Muscle layer of duodenum (tissue), 2 donors: Measurements from ENCODE around the gene GVQW3.

Source experiments
- H3K27ac ChIP-seq: one replicate; pipeline ENCODE4 v1.7.0; 2013; ENCODE audit warnings: mild to moderate bottlenecking, low read length
- H3K27me3 ChIP-seq: one replicate; pipeline ENCODE4 v1.7.0; 2013; ENCODE audit warnings: low read depth, mild to moderate bottlenecking, control low read depth, low read length
- H3K36me3 ChIP-seq, 2 donors: one replicate each; pipeline ENCODE4 v1.7.0; 2013; ENCODE audit warnings: low read length in 2 of 2, control low read depth in 1 of 2, mild to moderate bottlenecking in 1 of 2; ENCODE audit not compliant: insufficient read depth in 2 of 2, control insufficient read depth in 1 of 2
- H3K4me1 ChIP-seq, 2 donors: one replicate each; pipeline ENCODE4 v1.7.0; 2013; ENCODE audit warnings: low read length in 2 of 2, mild to moderate bottlenecking in 2 of 2, control low read depth in 1 of 2, moderate library complexity in 1 of 2; ENCODE audit not compliant: insufficient read depth in 2 of 2, control insufficient read depth in 1 of 2
- H3K4me3 ChIP-seq, 2 donors: one replicate each; pipeline ENCODE4 v1.7.0; 2013; ENCODE audit warnings: low read length in 2 of 2, low read depth in 1 of 2, mild to moderate bottlenecking in 1 of 2
- H3K9me3 ChIP-seq, 2 donors: one replicate each; pipeline ENCODE4 v1.7.0; 2013; ENCODE audit warnings: low read length in 2 of 2, control low read depth in 1 of 2, mild to moderate bottlenecking in 1 of 2; ENCODE audit not compliant: control insufficient read depth in 1 of 2
- donor health status: healthy.

Gene GVQW3

DNA sequence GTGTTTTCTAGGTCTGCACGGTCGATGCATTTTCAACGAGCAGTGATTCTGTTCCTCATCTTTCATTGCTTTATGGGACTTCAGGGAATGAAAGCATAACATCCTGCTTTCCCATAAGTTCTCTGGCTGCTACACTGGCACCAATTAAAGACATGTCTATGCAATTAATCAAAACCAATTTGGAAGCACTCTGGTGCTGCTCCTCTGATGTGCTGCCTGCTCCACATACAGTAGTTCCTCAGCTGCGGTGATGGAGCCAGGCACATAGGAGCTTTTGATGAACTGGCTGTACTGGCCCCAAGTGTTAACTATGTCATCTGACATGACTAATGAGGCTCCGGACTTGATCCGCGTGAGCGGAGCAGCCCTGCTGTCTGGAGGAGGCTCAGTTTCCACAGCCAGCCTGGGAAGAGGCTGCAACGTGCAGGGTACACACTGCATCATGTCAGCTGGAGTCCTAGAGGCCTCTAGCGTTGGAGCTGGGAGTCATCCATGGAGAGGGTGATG, 29.8 kb downstream of the GVQW3 start:
- no peaks in the 10 kb centered on the region for H3K36me3 ChIP-seq
- no peak overlapping the region for H3K27ac ChIP-seq
- no peaks in the 10 kb centered on the region for H3K9me3 ChIP-seq
- H3K4me3 ChIP-seq: no peak overlapping the region
- H3K27me3 ChIP-seq: no peaks in the 10 kb centered on the region
- no peaks in the 10 kb centered on the region for H3K4me1 ChIP-seq

DNA sequence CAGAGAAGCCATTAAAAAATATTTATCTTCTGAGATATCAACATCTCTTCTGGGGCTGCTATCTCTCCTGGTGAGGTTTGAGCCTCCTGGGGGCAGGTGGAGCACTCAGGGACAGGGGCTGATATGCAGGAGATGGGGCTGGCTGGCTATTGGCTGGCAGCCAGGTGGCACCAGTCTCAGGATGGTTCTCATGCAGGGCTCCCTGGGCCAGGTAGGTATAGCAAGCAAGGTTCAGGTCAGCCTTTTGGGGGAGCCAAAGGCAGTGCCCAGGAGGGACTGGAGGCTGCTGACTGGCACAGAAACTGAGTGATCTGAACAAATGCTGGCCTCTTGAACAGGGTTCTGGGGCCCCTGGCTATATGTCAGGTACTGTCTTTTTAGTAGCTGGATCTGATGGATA, 34.0 kb downstream of the GVQW3 start:
- Histone ChIP-seq H3K9me3 (no peaks in the 10 kb centered on the region), H3K36me3 (no peaks in the 10 kb centered on the region), H3K27me3 (no peaks in the 10 kb centered on the region), H3K4me1 (no peaks in the 10 kb centered on the region), H3K4me3 (no peak overlapping the region), H3K27ac (no peak overlapping the region)

DNA sequence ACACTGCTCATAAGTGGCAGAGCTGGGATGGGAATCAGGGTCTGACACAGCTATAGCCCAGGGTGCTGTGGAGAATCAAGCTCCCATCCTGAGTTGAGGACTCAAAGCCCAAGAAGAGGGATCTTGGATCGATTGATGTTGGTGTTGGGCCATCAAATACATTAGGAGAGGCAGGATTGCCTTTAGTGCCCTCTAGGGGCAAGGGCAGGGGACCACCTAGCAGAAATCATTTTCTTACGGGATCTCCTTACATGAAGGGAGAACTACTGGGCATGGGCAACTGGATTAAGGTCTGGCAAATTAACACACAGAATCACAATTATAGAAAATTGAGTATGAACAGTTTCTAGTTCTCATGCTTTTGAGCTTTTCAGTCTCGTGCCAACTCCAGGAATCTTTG, 38.8 kb downstream of the GVQW3 start:
- Histone ChIP-seq H3K27me3 (no peaks in the 10 kb centered on the region), H3K36me3 (no peaks in the 10 kb centered on the region), H3K4me3 (no peak overlapping the region), H3K9me3 (no peaks in the 10 kb centered on the region), H3K4me1 (no peaks in the 10 kb centered on the region), H3K27ac (no peak overlapping the region)

DNA sequence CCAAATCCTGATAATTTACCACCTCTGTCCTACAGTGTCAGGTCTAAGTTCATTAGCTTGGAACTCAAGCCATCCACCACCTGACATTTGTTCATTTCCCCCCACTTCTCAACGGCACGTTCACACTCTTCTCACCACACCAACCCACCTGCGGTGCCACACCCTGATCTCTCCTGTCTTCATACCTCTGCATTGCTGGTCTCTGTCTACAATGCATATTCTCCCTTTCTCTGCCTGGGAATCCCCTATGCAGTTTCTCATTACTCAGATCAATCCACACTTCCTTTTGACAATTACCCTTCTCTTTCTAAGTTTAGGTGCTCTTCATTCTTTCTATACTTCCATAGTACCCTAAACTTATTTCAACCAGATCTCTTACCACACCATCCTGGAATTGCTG, 43.3 kb downstream of the GVQW3 start:
- H3K36me3 ChIP-seq: no peaks in the 10 kb centered on the region
- H3K4me3 ChIP-seq: no peak overlapping the region
- no peaks in the 10 kb centered on the region for H3K27me3 ChIP-seq
- no peaks in the 10 kb centered on the region for H3K9me3 ChIP-seq
- no peak overlapping the region for H3K27ac ChIP-seq
- H3K4me1 ChIP-seq: no peaks in the 10 kb centered on the region

DNA sequence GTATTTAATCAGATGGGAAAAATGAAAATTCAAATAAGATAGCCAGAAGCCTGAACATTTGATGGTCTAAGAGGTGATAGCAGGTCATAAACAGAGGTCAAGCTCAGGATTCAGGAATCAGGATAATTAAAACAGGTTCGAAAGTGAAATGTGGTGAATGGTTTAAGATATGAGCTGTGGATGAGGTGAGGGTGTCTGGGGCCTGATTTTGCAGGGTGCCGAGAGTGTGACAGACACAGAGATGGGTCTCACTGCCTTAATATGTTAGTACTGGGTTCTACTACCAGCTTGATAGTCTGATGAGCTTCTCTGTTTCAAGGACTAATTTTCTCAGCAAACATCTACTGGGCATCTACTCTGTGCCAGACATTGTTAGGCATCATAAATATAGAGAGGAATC, 43.8 kb downstream of the GVQW3 start:
- no peak overlapping the region for H3K4me3 ChIP-seq
- H3K27me3 ChIP-seq: no peaks in the 10 kb centered on the region
- H3K36me3 ChIP-seq: no peaks in the 10 kb centered on the region
- H3K9me3 ChIP-seq: no peaks in the 10 kb centered on the region
- no peaks in the 10 kb centered on the region for H3K4me1 ChIP-seq
- H3K27ac ChIP-seq: no peak overlapping the region

DNA sequence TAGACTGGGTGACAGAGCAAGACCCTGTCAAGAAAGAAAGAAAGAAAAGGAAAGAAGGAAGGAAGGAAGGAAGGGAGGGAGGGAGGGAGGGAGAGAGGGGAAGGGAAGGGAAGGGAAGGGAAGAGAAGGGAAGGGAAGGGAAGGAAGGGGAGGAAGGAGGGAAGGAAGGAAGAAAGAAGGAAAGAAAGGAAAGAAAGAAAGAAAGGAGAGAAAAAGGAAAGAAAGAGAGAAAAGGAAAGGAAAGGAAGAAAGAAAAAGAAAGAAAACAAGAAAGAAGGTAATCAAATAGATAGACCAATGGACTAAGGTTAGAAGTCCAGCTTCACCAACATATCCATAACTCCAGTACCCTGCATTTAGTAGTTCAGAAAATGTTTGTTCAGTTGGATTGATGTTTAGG, 45.5 kb downstream of the GVQW3 start:
- H3K4me1 ChIP-seq: no peaks in the 10 kb centered on the region
- H3K27ac ChIP-seq: no peak overlapping the region
- H3K27me3 ChIP-seq: no peaks in the 10 kb centered on the region
- H3K9me3 ChIP-seq: no peaks in the 10 kb centered on the region
- H3K4me3 ChIP-seq: no peak overlapping the region
- no peaks in the 10 kb centered on the region for H3K36me3 ChIP-seq

DNA sequence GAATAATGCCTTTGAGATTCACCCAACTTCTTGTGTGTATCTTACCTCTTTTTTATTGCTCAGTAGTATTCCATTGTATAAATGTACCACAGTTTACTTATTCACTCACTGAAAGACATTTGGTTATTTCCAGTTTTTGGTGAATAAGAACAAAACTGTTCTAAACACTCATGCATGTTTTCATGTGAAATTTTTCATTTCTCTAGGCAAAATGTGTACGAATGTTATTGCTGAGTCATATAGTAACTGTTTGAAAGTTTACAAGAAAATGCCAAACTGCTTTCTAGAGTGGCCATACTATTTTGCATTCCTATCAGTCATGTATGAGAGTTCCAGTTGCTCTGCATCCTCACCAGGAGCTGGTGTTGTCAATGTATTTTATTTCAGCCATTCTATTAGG, 54.9 kb downstream of the GVQW3 start:
- H3K27ac ChIP-seq: no peak overlapping the region
- H3K4me1 ChIP-seq: no peaks in the 10 kb centered on the region
- no peaks in the 10 kb centered on the region for H3K27me3 ChIP-seq
- H3K4me3 ChIP-seq: no peak overlapping the region
- H3K36me3 ChIP-seq: no peaks in the 10 kb centered on the region
- H3K9me3 ChIP-seq: no peaks in the 10 kb centered on the region

DNA sequence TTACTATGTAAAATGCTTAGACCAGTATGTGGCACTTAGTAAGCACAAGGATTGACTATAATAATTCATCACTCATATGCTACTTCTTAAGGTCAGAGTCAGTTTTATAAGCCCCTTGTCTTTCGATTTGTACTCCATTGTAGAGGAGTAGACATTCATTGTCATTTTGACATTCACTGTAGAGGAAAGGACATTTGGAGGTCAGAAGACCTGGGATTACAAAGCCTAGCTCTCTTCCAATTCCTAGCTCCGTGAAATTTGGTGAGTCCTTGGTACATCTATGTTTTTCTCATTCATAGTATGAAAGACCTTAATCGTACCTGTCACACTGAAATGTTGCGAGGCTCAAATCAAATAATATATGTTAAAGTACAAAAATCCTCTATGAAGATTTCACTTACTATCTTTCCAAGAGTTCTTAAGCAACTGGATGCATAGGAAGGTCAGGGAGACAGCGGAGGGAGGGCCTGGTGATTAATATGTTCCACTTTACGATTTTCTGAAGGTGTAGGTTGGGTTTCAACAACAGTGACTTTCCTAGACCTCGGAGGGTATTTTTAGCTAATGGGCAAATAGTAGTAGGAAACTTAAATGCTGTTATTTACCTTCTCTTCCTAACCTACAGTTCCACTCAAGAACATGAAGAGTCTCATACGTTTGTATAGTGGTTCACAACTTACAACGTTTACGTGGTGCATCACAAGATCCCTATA, 62.3 kb downstream of the GVQW3 start:
- Histone ChIP-seq H3K27ac (peak overlapping the region; percentile 97), H3K27me3 (no peaks in the 10 kb centered on the region), H3K4me3 (peak overlapping the region; percentile 95 to 99), H3K36me3 (peaks cover 0 to 5% of the 10 kb centered on the region in 2 donors), H3K4me1 (peaks cover 7 to 11% of the 10 kb centered on the region in 2 donors), H3K9me3 (no peaks in the 10 kb centered on the region)

DNA sequence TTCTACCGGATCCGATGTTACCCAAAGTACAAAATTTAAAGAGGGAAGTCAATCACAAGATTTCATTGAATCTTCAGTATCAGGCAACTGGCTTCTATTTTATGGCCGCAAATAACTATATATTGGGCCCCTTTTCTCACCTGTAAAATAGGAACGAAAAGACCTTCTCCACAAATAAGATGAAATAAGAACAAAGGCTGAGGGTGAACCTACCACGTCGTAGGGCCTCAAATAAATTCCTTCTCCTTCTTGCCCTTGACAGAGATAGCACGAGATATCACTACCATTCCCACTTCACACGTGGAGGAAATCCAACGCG, 62.9 kb downstream of the GVQW3 start:
- Histone ChIP-seq H3K36me3 (peaks cover 1 to 5% of the 10 kb centered on the region in 2 donors), H3K9me3 (no peaks in the 10 kb centered on the region), H3K4me3 (peak overlapping the region; percentile 95 to 99), H3K27me3 (no peaks in the 10 kb centered on the region), H3K4me1 (peaks cover 7 to 11% of the 10 kb centered on the region in 2 donors), H3K27ac (peak overlapping the region; percentile 97)

DNA sequence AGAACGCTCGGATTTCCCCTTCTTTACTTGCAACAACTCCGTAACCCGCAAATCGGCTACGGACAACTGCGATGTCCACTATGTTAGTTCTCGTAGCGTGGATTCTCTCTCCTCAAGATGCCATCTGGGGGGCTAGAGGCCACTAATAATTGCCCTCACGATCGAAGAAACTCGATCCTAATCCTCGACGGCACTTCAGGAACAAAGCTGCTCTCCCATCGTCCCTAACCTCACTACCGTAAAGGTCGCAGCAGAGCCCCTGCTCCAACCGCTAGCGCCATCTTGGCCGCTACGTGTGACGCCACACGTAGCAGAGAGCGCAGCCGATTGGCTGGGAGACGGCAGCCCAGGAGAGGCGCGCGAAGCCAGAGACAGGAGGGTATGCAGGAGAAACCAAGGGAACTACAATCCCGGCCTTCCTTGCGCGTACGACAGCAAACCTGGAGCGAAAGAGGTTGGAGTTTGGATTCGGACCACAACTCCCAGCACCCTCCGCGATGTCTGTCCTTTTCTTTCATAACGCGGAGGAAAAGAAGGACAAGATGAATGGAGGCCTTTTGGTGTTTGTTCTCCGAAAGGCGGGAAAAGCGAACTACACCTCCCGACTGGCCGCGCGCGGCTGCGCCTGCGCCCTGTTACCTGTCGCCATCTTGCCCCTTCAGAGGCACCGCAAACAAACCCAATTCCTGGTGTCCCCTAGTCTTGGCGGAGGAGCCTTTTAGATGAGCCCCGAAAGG, 63.4 kb downstream of the GVQW3 start, which contains the start of gene EMSY:
EMSY (plus strand) TSS at position 635 of the 737 bp plus-strand sequence. CDS start 1,921 bp downstream, outside the sequence.
- Histone ChIP-seq H3K4me3 (peak within 1 kb of the TSS; percentile 95 to 99), H3K36me3 (peaks cover 4 to 5% of the 10 kb centered on the region in 2 donors), H3K27me3 (no peaks in the 10 kb centered on the region), H3K9me3 (no peaks in the 10 kb centered on the region), H3K27ac (peak within 1 kb of the TSS; percentile 97), H3K4me1 (peaks cover 7 to 11% of the 10 kb centered on the region in 2 donors)

DNA sequence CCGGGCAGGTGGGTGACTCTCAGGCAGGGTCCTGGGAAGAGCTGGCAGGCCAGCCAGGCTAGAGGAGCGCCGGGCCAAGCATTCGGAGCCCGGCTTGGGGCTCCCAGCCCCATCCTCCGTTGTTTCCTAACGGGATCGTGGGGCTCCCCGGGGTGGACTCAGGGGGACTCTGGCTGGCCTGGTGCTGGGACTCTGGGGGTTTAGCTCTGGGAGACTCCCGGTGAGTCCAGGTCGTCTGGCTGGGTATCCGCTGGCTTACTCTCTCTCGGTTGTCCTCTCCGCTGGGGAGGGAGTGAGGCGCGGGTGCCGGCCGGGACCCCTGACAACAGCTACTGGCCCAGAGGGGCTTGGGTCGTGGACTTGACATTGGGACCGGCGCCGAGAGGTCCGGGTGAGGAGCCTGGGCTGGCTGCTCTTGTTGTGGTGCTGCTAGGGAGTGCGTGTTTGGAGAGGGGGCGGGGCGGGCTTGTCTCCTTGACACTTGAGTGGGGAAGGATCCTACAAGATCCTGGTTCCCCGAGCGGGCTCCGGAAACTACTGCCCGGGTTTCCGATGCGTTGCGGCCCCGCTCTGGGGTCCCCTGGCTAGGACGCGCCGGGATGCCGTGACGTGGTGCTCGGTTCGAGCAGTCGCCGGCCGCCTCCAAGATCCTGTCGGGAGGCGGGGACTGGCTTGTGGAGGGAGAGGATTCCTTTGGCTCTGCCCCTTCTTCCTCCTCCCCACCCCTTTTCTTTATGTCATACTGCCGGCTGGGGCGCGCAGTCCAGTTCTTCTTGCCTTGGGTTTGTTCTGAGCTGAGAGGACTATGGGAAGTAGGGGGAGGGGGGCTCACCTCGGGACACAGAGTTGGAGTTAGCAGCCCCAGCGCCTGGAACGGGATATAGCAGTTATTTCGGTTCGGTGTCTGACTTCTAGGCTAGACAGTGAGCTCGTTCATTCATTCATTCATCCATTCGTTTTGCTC, 64.3 kb downstream of the GVQW3 start:
- Histone ChIP-seq H3K4me3 (peak overlapping the region; percentile 95 to 99), H3K9me3 (no peaks in the 10 kb centered on the region), H3K27me3 (no peaks in the 10 kb centered on the region), H3K36me3 (peaks cover 5 to 10% of the 10 kb centered on the region in 2 donors), H3K27ac (peak overlapping the region; percentile 97), H3K4me1 (peaks cover 7 to 11% of the 10 kb centered on the region in 2 donors)
